Right hindlimb (tissue), 1 donor: Measurements from ENCODE around the gene CCL24.
"Not testable (repeated sequence)": the region's sequence is repeated elsewhere in the genome, so short reads cannot be mapped to it uniquely, and the experiment has no call there.

Experiments
- DNase-seq: peaks from one replicate; pipeline ENCODE4 v3.0.0-alpha.2; 2018

CCL24 gene

DNA sequence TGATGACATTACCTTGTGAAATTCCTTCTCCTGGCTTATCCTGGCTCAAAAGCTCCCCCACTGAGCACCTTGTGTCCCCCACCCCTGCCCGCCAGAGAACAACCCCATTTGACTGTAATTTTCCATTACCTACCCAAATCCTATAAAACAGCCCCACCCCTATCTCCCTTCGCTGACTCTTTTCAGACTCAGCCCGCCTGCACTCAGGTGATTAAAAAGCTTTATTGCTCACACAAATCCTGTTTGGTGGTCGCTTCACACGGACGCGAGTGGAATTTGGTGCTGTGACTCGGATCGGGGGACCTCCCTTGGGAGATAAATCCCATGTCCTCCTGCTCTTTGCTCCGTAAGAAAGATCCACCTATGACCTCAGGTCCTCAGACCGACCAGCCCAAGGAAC, 34.6 kb downstream of the CCL24 start:
- DNase-seq: not testable (repeated sequence)

DNA sequence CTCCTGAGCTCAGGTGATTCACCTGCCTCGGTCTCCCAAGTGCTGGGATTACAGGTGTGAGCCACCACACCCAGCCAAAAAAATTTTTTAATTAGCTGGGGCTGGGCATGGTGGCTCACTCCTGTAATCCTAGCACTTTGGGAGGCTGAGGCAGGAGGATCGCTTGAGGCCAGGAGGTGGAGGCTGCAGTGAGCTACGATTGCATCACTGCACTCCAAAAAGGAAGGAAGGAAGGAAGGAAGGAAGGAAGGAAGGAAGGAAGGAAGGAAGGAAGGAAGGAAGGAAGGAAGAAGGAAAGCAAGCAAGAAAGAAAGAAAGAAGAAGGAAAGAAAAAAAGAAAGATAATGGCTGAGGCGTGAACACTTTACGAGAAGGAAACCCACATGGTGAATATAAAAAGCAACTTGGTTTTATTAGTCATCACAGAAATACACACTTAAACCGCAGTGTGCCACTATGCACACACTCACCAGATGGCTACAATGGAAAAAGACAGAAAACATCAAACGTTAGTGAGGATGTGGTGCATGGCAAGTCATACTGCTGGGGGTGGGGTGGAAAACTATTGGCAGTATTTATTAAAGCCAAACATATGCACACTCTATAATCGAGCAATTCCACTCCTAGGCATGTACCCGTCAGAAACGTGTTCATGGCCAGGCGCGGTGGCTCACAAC, 37.2 kb downstream of the CCL24 start:
- DNase-seq: no peak

DNA sequence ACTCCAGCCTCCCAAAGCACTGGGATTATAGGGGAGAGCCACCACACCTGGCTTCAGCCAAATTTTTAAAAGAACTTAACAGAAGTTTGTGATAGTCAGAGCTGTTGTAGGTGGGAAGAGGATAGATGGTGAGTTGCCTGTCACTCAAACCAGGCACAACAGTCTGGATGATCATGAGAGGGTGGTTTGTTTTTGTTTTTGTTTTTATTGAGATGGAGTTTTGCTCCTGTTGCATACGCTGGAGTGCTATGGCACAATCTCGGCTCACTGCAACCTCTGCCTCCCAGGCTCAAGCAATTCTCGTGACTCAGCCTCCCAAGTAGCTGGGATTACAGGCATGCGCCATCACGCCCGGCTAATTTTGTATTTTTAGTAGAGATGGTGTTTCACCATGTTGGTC, 39.6 kb downstream of the CCL24 start:
- DNase-seq: not testable (repeated sequence)

DNA sequence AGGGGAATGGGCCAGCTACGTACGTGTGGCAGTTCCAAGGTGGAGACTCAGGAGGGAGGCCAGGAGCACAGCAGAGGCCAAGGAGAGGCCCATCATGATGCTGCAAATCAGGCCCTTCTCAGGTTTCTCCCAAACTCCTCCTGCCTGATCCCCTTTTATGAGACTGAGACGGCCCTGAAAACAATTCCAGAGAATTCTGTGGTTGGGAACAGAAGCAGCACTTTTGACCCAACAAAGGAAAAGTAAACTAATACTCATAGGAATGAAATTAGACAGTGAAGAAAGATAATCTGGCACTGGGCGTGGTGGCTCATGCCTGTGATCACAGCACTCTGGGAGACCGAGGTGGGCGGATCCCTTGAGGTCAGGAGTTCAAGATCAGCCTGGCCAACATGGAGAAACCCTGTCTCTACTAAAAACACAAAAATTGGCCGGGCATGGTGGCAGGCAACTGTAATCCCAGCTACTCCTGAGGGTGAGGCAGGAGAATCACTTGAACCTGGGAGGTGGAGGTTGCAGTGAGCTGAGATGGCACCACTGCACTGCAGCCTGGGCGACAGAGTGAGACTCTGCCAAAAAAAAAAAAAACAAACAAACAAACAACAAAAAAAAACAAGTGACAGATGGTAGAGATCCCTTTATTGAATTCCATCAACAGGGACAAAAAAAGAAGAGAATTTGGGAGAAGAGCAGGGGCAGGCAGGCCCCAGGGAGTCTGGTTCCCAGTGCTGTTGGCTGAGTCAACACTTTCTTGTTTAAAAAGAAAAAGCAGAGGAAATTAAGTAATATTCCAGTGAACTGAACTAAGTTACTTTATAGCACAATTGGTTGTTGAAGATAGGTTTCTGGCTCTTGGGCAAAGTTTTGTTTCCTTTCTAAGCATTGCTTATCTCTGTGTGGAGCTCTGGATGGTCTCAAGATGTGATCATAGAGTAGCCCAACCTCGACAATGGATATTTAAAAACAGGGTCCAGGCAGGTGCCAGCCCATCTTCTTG, 41.2 kb downstream of the CCL24 start, which contains the start of gene CCL26:
Gene CCL26 (minus strand): TSS at position 131 of the 997 bp plus-strand sequence. CDS start 35 bp downstream, at position 96.
- DNase-seq: no peak

DNA sequence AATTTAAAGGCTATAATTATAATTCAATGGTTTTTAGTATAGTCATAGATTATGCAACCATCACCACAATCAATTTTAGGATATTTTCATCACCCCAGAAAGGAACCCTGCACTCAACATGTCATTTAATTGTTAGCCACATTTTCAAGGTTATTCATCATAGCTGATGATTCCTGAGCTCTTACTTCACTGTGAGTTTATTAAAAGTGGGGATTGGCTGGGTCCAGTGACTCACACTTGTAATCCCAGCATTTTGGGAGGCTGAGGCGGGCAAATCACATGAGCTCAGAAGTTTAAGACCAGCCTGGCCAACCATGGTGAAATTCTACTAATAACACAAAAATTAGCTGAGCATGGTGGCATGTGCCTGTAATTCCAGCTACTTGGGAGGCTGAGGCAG, 42.4 kb downstream of the CCL24 start:
- no peak for DNase-seq

DNA sequence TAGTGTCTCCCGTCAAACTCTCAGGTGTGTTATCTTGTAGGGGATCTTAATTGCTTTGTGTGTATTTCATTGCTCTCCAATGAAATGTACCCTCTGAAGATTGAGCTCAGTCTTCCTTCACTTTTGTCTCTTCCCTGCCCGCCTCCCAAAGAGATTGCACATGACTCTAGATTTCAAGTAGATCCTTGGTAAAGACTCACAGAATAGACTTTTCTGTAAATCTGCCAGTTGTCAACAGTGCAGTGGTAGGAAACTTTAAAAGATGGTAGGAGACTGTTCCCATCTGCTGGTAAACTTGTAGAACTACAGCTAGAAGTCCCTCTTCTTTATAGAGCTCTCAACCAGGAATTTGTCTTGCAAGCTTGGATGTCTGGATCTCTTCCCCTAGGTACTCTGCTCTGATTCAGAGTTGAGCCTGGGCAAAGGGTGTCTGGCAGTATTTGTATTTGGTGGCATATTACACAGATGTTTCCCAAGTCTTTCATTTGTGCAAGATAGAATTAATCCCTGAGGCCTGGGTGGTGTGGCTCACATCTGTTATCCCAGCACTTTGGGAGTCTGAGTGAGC, 51.2 kb downstream of the CCL24 start:
- DNase-seq: no peak

DNA sequence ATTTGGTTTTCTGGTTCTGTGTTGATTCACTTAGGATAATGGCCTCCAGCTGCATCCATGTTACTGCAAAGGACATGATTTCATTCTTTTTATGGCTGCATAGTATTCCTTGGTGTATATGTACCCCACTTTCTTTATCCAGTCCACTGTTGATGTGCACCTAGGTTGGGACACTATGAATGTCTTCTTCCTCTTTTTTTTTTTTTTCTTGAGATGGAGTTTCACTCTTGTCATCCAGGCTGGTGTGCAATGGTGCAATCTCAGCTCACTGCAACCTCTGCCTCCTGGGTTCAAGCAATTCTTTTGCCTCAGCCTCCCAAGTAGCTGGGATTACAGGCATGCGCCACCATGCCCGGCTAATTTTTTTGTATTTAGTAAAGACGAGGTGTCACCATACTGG, 51.8 kb downstream of the CCL24 start:
- not testable (repeated sequence) for DNase-seq
